HFF-Myc (cell line): ENCODE results near the gene KIAA1671.

Experiments
- DNase-seq: peaks from one replicate; pipeline ENCODE4 v3.0.0-alpha.2; 2011; ENCODE audit warnings: low read depth; ENCODE audit errors: extremely low read depth
- H3K4me3 ChIP-seq: replicated peaks from 2 replicates; pipeline ENCODE4 v1.5.1; 2011; ENCODE audit warnings: low read depth, mild to moderate bottlenecking, control low read depth, low read length
- TF ChIP-seq, protein P1 (sequence below): IDR thresholded peaks from 2 replicates; pipeline ENCODE4 v1.5.1; 2012; ENCODE audit warnings: mild to moderate bottlenecking, low read depth, low read length, control low read depth; ENCODE audit errors: missing control alignments

Gene KIAA1671

DNA sequence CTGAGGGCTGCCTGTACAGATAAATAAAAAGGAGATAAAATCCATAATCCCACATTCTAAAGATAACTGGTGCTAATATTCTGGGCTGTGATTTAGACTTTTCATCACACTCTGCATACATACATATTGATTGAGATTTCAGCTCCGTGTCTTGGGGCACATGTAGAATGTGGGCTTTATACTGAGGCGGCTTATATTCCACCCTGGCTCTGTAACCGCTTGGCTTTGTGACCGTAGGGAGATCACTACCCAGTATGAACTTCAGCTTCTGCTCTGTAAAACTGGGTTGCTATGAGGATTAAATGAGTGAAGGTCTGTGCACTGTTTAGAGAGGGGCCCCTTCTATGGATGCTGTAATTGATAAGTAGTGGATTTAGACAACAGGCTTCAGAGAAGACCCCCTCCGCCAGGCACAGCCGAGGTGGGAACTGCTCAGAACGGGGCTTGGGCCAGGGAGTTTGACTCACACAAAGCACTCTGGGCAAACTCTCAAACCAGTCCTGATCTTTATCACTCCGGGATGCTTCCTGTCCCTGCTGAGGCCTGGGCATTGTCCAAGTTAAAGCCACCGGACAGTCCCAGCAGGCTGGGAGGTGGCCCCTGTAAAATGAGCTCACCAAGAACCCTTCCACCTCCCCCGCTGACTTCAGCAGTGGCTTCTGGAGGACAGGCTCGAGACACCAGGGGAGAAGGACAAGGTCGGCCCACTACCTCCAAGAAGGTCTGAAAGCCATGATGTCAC, 17.2 kb downstream of the KIAA1671 start:
- TF ChIP-seq, protein P1, sequence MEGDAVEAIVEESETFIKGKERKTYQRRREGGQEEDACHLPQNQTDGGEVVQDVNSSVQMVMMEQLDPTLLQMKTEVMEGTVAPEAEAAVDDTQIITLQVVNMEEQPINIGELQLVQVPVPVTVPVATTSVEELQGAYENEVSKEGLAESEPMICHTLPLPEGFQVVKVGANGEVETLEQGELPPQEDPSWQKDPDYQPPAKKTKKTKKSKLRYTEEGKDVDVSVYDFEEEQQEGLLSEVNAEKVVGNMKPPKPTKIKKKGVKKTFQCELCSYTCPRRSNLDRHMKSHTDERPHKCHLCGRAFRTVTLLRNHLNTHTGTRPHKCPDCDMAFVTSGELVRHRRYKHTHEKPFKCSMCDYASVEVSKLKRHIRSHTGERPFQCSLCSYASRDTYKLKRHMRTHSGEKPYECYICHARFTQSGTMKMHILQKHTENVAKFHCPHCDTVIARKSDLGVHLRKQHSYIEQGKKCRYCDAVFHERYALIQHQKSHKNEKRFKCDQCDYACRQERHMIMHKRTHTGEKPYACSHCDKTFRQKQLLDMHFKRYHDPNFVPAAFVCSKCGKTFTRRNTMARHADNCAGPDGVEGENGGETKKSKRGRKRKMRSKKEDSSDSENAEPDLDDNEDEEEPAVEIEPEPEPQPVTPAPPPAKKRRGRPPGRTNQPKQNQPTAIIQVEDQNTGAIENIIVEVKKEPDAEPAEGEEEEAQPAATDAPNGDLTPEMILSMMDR: no peak
- H3K4me3 ChIP-seq: no peak overlapping the region
- no peak for DNase-seq

DNA sequence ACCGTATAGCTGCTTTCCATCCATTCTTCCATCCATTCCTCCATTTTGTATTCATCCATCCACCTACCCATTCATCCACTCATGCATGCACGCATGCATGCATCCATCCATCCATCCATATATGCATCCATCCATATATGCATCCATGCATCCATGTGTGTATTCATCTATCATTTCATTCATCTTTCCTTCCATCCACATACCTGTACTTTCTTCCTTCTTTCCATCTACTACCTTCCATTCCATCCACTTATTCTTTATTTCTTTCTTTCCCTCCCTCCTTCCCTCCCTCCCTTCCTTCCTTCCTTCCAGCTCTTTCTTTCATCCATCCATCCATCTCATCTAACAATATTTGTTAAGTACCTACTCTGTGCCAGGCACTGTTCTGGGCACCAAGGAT, 19.9 kb downstream of the KIAA1671 start:
- no peak for DNase-seq
- TF ChIP-seq, protein P1: no peak
- no peak overlapping the region for H3K4me3 ChIP-seq

DNA sequence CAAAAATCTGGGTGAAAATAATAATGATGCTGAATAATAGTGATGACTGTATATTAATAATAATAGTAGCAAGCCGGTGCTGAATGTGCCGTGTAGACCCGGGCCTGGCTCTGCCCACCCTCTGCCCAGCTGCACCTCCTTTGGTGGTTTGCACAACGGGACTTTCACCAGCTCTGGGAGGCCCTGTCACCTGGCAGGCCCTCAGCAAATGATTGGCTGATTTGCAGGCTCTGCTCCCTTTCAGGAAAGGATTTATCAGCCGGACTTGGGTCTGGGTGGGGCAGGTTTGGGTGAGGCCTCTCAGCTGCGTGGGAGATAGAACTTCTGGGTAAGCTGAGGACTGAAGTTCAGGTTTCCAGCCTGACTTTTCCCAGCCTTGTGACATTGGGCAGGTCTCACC, 21.4 kb downstream of the KIAA1671 start:
- no peak overlapping the region for H3K4me3 ChIP-seq
- DNase-seq: no peak
- TF ChIP-seq, protein P1: no peak

DNA sequence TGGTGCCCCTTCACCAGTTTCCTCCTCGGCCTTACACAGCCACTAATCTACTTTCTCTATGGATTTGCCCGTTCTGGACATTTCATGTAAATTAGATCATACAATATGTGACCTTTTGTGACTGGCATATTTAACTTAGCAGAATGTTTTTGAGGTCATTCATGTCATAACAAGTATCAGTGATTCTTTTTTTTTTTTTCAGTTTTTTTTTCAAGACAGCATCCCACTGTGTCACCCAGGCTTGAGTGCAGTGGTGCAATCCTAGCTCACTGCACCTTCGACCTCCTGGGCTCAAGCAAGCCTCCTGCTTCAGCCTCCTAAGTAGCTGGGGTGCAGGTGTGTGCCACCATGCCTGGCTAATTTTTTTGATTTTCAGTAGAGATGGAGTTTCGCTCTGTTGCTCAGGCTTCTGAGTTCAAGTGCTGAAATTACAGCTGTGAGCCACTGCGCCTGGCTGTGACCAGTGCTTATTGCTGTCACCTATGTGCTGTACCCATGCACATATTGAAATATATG, 22.7 kb downstream of the KIAA1671 start:
- no peak overlapping the region for H3K4me3 ChIP-seq
- DNase-seq: no peak
- TF ChIP-seq, protein P1: no peak

DNA sequence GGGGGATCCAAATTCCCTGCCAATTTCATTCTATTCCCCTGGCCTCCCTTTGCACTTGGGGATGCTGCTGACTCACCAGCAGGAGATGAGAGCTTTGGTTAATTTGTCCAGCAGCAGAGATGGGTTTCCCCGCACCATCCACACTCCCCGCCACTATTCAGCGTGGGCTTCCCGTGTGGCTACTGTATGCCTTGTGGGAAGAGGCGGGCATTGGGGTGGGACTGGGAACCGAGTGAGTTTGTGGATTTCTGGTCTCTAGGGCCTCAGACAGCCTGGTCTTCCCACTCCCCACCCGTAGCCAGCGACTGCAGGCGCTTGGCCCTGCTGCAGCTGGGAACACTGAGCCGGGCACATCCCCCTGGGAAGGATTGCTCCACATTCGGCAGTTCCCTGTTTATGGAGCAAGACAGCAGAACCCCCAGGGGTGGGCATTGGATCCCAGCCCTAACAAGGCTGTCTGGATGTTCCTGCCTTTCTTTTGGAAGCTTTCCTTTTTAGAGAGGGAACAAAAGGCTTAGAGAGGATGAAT, 23.4 kb downstream of the KIAA1671 start:
- DNase-seq: no peak
- TF ChIP-seq, protein P1: no peak
- no peak overlapping the region for H3K4me3 ChIP-seq

DNA sequence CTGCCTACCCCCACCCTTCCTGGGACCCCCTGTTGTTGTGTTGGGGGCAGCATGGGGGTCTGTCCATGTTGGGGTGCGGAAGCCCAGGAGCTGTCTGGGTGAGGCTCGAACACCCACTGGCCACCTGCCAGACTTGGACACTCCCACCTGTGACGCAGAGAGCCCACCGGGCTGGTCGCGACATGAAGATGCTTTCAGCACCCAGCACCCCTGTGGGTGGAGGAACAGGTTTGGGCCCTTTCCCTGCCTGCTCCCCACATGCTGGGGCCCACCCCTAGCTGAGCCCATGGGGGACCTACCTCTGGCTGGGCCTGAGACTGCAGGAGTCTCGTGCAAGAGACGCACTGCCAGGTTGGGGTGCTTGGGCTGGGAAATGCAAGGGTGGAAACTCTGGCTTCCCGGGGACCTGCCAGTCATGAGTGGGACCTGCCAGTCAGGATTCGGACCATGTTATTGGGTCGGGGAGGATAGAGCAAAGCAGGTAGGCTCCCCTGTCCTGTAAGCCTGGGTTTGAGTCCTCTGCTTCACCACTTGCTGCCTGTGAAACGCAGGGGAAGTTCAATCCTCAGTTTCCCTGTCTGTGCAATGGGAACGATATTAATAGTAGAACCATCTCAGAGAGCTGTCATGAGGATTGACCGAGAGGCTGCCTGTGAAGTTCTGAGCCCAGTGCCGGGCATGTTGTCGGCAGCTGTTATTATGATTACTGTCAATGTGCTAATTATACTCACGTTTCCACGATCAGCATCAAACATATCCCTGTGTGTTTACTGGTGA, 24.1 kb downstream of the KIAA1671 start:
- TF ChIP-seq, protein P1: no peak
- no peak for DNase-seq

More for the DNA sequence above, 24.1 kb downstream of the KIAA1671 start:
- H3K4me3 ChIP-seq: no peak overlapping the region
